IPS-18c (cell line): ENCODE measurements around the gene AXDND1.

Experiments
- H3K4me3 ChIP-seq: 2 replicates; pipeline ENCODE4 v1.7.0; 2013; ENCODE audit warnings: low read depth, mild to moderate bottlenecking, low read length, moderate library complexity; ENCODE audit not compliant: insufficient read depth
- H3K9me3 ChIP-seq: one replicate; pipeline ENCODE4 v1.6.1; 2013; ENCODE audit warnings: mild to moderate bottlenecking, low read length, moderate library complexity; ENCODE audit not compliant: control insufficient read depth, insufficient read depth

Gene AXDND1

GRCh38 chr1:179588425-179589024 lies 222.8 kb downstream of the AXDND1 start:
- Histone ChIP-seq H3K9me3 (peaks cover 2% of the 10 kb centered on the region), H3K4me3 (no peak overlapping the region)

- Histone ChIP-seq H3K9me3 (peaks cover 2% of the 10 kb centered on the region), H3K4me3 (no peak overlapping the region)
These were observed 223.7 kb downstream of the AXDND1 start for GRCh38 chr1:179589509-179589908.

- Histone ChIP-seq H3K4me3 (no peak overlapping the region), H3K9me3 (peaks cover 2% of the 10 kb centered on the region)
These were observed 224.9 kb downstream of the AXDND1 start for GRCh38 chr1:179590671-179591070.

- no peaks in the 10 kb centered on the region for H3K9me3 ChIP-seq
- H3K4me3 ChIP-seq = no peak overlapping the region
These were observed 225.5 kb downstream of the AXDND1 start for GRCh38 chr1:179591253-179591591.

GRCh38 chr1:179591592-179592580 lies 226.1 kb downstream of the AXDND1 start, which contains the start of gene TDRD5:
Gene TDRD5, plus strand, starts transcription at chr1:179591832. Its CDS starts 784 bp downstream, at chr1:179592616.
- H3K9me3 ChIP-seq = no peaks in the 10 kb centered on the region
- H3K4me3 ChIP-seq = no peak within 1 kb of the TSS

- Histone ChIP-seq H3K9me3 (no peaks in the 10 kb centered on the region), H3K4me3 (no peak overlapping the region)
These were observed 232.9 kb downstream of the AXDND1 start for GRCh38 chr1:179598631-179599030.

GRCh38 chr1:179599623-179600249 lies 234.0 kb downstream of the AXDND1 start:
- no peaks in the 10 kb centered on the region for H3K9me3 ChIP-seq
- H3K4me3 ChIP-seq = no peak overlapping the region

- Histone ChIP-seq H3K4me3 (no peak overlapping the region), H3K9me3 (no peaks in the 10 kb centered on the region)
These were observed 235.3 kb downstream of the AXDND1 start for GRCh38 chr1:179601093-179601492.
